CD1c-positive myeloid dendritic cell (primary cell): ENCODE data around the gene OVCH2.

ENCODE experiments used
- DNase-seq: peaks from one replicate; pipeline ENCODE4 v3.0.0-alpha.2; 2016; ENCODE audit errors: extremely low spot score

The OVCH2 gene

GRCh38 chr11:7639643-7640025 is 66.6 kb downstream of the OVCH2 start:
- DNase-seq = no peak
